Kidney capillary endothelial cell (primary cell): ENCODE data around the gene ENDOV.
A peak's percentile ranks its signal among the peaks of the same experiment; 100 is the strongest.

ENCODE experiments used
- DNase-seq: peaks from one replicate; pipeline ENCODE4 v3.0.0-alpha.2; 2018; ENCODE audit warnings: low spot score

Gene ENDOV

DNA sequence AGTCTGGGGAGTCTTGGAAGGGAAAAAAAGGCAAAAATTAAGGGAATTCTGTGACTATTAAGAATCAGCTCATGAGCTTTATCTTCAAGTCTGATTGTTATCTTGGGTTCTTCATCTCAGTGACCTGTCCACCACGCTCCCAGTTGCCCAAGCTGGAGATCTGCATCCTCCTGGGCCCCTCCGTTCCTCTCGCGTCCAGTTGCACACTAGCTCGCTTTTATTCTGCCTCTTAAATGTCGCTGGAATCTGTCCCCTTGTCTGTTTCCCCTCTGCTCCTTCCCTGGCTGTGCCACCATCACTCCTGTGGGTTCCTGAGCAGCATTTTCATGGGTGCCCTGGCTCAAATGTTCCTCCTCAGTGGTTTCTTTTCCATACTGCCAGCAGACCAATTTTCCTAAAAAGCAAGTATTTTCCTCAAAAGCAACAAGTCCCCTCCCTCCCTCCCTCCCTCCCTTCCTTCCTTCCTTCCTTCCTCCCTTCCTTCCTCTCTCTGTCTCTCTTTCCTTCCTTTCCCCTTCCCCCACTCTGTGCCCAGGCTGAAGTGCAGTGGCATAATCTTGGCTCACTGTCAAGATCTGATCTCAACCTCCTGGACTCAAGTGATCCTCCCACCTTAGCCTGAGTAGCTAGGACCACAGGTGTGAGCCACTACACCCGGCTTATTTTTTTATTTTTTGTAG lies 1.4 kb downstream of the ENDOV start:
- DNase-seq = no peak

DNA sequence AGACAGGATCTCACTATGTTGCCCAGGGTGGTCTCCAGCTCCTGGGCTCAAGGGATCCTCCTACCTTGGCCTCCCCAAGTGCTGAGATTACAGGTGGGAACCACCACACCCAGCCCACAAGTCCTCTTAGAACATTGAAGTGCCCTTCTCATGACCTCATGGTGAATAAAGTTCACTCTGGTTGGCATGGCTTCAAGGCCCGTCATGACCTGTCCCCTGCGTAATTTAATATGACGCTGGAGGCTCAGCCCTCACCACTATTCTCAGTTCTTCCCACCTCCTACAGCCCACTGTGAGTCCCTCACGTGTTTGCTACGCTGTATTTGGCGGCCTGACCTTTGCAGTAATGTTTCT lies 1.9 kb downstream of the ENDOV start:
- DNase-seq = no peak

DNA sequence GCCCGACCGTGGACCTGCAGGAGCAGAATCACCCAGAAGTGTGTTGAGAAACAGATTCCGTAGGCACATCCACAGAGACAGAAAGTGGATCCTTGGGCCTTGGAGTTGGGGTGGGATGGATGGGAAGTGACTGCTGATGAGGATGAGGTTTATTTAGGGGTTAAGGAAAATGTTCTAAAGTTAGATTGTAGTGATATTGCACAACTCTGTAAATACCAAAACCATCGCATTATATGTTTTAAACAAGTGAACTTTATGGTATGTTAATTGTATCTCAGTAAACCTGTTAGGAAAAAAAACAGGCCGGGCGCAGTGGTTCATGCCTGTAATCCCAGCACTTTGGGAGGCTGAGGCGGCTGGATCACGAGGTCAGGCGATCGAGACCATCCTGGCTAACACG lies 3.6 kb downstream of the ENDOV start:
- DNase-seq = no peak

DNA sequence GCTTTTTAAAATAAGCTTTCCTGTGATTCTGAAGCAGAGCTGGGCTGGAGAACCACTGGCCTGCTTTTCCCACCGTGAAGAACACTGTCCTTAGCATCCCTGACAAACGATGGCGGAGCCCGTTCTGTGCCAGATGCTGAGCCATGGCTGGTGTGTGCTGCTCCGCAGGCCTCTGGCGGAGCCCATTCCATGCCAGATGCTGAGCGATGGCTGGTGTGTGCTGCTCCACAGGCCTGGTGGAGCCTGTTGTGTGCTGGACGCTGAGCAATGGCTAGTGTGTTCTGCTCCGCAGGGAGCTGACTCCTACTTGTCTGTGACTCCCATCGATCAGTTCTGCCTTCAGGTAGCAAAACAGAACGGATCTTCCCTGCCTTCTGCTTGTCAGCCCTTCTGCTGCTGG lies 4.3 kb downstream of the ENDOV start:
- no peak for DNase-seq

DNA sequence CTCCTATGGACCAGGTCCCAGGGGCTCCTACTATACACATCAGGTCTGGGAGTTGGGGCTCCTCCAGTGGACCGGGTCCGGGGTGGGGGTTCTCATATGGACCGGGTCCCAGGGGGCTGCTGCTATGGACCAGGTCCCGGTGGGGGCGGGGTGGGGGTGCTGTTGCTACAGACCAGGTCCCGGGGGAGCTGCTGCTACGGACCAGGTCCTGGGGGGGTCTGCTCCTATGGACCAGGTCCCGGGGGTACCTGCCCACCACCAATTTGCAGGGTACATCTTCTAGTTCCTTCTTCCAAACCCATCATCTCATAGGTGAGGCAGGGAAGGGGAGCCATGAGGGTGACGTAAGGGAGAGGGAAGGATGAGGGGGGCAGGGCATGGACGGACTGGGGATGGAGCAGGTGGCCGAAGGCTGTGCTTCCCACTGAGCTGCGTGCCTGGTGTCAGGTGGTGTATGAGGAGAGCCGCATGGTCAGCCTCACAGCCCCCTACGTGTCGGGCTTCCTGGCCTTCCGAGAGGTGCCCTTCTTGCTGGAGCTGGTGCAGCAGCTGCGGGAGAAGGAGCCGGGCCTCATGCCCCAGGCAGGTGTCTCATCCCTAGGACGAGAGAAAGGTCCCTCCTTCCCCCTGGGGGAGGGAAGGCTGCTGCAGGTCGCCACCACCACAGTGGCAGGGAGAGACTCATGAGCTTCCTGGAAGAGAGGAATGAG lies 6.6 kb downstream of the ENDOV start:
- DNase-seq = no peak

DNA sequence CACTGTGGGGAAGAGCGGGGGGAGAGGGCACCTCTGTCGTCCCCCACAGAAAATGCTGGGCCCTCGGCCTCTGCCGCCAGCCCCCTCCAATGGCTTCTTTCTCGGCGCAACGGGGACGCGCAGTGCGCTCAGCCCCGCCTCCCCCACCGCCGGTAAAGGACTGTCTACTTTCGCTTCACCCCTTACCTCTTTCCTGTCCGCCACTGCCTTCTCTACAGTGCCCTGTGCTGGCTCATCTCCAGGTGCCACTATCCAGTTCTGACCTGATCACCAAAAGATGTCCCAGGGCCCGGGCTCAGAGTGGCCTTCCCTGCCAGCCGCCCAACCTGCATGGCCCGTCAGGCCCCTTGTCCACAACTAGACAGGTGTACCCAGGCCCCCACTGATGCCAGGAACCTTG lies 7.3 kb downstream of the ENDOV start:
- DNase-seq = no peak

DNA sequence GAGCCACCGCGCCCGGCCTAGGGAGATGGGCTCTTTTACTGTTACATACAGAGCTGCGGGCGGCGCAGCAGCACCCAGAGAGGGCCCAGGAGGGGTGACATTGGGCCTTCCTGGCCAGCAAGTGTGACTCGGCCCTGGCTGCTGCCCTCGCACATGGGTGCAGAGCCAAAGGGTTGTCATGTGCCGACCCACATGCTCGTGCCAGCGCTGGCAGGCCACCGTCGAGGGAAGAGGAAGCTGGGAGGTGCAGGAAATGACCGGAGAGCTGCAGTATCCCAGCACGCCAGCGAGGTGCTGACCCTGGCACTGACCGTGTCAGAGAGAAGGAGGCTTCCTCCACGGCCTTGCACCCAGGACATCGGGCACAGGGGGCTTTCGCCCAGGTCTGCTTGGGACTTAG lies 8.0 kb downstream of the ENDOV start:
- DNase-seq = no peak

DNA sequence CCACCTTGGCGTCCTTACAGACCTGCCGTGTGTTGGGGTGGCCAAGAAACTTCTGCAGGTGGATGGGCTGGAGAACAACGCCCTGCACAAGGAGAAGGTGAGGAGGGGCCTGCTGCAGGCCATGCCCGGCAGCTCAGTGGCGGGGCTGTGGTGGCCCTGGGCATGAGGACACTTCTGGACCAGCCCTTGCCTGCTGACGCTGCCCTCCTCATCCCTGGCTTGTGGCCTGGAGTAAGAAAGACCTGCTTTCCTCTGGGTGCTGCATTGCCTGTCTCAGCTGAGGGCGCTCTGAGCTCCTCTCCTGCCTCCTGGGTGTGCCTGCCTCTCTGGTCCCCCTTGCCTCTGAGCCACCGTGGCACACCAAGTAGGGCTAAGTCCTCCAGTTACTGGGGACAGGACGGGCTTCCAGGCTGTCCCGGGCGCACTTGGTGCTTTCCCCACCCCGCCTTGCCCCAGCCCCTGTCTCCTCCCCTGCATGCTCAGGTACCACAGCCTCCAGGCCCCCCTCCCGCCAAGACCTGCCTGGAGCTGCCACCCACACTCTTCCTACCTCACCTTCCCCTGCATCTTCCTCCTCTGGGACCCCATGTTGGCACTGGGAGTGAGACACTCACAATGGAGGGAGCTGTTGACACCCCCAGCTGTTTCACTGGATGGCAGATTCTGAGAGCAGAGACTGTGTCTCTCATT lies 8.7 kb downstream of the ENDOV start:
- DNase-seq = no peak

DNA sequence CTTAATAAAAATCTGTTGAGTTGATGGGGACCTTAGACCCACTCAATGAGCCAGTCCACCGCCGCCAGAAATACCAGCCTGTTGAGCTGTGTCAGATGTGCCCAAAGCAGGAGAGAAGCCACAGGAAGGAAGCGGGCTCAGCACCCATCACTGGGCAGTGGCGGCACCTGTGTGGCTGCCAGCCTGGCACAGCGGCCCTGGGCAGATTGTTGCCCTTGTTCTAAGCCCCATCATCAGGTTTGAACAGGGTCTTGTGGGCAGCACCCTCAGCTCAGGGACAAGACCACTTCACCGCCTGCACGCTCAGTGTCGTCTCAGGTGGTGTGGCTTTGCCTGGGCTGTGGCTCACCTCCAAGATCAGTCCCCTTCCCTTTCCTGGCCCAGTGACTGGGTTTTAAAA lies 9.3 kb downstream of the ENDOV start:
- no peak for DNase-seq

DNA sequence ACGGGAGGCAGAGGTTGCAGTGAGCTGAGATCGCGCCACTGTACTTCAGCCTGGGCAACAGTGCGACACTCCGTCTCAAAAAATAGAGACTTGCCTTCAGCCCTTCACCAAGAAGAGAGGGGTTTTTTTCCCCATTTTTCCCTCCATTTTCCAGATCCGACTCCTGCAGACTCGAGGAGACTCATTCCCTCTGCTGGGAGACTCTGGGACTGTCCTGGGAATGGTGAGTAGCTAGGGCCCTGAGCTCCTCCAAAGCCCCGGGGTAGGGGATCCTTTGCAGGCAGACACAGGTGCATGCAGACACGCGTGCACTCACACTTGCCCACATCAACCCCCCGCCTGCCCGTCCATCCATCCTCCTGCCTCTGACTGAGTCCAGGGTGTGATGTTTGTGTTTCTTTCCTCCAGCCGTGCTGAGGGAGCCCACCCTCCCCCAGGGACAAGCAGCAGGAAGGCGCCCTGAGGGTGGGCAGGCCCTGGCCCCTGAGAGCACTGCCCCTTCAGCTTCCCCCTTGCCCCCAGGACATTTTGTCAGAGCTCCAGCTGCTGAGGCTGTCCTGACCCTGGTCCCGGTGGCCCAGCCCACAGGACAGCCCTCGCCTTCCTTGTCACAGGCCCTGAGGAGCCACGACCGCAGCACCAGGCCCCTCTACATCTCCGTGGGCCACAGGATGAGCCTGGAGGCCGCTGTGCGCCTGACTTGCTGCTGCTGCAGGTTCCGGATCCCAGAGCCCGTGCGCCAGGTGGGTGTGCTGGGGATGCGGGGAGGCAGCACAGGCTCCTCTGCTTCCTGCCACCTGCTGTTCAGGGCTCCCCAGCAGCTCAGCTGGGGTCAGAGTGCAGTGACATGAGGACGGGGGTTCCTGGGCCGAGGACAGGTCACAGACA lies 10.2 kb downstream of the ENDOV start:
- DNase-seq = no peak

DNA sequence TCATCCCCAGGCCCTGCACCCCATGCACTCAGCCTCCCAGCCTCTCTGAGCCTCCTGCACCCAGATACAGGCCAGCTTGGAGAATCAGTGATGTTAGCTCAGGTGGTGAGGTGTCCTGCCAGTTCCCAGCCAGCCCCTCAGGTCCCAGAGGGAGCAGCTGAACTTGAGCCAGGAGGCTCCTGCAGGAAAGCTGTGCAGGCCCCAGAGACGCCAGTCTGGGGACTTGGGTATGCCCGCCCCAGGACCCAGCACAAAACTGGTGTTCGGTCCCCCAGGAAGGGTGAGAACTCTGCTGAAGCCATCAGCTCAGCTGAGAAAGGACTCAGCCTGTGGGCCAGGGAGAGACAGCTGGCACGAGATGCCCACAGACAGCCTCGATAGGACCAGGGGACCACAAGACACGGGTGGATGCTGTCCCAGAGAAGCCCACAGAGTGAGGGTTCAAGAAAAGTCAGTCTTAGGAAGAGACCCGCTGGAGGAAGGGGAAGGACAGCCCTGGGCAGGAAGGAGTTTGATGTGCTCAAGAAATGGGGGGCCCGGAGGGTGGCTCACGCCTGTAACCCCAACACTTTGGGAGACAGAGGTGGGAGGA lies 11.0 kb downstream of the ENDOV start:
- DNase-seq = no peak

DNA sequence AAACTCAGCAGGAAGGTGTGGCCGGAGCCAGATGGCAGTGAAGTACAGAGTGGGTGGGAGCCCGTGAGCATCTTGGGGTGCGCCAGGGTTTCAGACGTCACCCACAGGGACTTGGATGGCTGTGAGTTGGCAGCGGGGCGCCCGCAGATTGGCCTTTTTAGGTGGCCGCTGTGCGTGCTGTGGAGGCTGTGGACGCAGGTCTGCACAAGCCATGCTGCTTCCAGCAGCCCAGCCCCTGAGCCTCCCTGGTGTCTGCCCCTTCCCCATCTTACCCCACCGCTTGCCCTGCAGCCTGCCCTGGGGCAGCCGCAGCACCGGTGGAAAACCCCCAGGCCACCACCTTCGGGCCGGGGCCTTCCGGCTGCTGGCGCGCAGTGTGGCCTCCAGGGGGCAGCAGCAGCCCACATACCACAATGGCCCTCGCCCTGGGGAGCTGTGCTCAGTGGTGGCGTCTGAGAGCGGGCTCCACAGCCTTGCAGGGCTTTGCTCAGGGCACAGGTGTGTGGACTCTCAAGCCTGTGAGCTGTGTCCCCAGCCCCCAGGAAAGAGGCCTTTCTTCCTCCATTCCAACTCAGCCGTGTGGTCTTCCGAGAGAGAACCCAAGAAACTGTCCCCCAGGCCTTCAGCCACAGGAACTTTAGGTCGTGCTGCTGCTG lies 11.8 kb downstream of the ENDOV start:
- DNase-seq = peak; percentile 59

DNA sequence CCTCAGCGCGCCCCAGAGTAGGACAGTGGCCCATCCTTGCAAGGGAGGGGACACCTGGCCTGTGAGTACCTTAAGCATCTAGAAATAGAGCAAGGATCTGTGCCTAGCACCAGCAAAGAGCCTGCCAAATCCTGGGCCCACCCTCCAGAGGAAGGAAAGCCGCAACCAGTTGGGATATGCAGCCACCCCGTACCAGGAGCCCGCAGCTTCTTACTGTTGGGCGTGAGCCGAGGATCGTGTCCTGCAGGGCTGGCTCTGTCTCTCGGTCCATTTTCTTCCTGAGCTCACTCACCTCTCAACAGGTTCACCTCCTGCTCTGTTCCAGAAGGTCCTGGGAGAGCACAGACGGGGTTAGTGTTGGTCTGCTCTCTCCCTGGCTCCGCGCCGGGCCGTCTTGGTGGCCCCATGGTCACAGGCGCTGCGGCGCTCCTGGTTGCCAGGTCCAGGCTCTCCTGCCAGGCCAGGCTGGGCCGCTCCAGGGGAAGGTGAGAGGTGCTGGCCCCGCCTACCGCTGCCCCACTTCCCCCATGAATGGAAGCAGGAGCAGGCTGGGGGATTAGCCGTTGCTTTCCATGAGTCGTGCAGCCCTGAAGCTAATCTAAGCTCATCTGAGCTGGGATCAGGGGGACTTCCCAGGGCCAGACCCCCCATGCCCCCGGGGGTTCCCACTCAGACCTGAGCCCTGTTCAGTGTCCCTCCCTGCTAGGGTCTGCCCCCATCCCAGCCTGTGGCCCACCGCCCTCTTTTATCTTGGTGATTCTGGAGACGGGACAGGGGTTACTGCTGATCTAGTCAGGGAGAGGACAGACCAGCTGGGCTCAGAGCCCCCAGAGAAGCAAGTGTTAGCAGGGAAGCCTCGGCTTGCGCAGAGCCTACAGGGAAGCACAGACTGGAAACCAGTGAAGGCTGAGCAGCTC lies 12.7 kb downstream of the ENDOV start:
- no peak for DNase-seq

DNA sequence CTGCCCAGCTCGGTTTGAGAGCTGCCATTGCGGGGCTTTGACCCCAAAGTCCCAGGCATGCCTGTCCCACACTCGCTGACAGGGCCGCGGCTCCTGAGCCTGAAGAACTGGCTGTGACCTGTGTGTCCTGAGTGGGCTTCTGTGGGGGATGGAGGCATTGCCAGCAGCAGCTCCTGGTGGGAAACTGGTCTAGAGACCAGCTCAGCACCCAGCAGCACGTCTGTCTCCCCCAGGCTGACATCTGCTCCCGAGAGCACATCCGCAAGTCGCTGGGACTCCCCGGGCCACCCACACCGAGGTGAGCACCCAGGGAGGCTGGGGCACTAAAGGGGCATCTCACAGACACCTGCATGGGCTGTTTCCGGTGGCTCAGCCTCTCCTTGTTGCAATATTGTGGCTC lies 13.4 kb downstream of the ENDOV start:
- DNase-seq = no peak

DNA sequence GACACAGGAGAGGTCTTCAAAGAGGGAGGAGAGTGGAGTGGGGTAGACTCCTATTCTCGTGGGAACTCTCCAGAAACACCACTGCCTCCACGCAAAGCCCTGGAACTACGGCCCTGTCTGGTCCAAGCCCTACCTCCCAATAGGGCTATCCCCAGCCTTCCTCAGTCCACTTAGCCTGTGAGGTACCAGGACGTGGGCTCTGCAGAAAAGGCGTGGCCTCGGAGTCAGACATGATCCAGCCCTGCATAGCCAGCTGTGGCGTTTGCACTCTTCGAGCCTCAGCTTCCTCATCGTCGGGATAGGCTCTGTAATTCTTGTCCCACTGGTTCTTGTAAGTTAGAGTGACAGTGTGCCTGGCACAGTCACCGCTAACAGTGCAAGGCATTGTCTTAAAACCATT lies 13.8 kb downstream of the ENDOV start:
- DNase-seq = no peak

DNA sequence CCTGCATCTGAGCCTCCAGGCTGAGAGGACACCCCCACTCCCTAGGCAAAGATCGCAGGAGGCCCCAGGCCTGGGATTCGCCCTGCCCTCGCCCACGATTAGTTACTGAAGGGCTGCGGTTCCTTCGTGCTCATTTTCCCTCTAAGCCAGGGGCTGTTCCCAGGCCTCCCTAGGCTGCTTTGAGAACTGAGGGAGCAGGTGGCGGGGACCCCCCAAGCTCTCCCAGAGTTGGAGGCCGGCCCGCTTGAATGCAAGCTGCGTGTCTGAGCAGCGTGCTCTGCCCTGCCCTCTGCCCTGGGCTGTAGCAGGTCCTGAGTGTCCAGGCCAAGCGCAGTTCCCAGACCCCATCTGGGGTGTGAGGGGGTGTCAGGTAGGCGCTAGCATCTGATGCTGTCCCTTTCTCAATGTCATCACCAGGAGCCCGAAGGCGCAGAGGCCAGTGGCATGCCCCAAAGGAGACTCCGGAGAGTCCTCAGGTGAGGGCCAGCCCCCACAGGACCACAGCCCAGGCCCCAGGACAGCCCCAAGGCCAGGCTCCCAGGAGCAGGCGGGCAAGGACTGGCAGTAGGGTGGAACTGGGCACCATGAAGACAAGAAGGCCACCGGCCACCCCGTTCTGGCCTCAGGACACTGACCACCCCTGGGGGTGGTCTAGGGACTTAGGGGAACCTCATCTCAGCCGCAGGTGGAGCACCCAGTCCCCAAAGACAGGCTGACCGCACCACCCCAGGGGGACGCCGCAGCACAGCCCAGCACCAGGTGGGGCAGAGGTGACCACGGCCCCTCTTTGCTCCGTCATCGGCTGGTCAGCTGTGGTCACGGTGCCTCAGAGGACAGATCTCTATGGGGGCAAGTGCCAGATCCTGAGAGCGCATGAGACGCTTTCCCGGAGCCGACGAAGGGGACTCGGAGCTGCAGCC lies 14.6 kb downstream of the ENDOV start:
- no peak for DNase-seq

DNA sequence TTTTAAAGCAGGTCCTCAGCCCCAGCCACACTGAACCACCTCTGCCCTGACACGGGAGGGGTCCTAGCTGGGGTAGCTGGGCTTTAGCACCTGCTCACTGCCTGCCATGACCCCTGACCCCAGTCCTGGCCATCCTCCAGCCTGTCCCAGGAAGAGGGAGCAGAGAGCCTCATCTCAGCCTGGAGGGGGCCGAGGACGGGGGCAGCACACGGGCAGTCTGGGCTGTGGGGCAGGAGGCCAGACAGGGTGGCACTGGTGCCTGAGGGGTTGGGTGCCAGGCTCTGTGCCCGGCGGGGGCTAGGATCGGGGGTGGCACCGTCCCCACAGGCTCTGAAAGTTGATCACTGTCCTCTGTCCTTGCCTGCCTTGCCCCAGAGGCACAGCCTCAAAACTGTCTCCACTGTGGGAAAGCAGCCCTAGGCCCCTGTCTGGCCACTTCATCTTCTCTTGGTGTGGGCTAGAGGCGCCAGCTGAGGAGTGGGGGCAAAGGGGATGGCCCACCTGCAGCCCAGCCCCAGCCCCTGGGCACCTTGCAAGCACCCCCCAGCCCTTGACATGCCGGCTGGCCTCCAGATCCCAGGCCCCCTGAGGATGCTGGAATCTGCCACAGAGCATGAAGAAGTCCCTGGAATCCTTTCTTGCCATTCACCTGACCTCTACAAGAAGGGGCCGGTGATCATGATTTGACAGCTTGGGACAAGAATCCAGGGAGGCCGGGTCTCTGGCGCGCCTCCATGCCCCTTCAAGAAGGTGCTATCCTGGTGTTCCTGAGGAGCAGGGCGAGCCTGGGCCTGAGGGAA lies 15.7 kb downstream of the ENDOV start:
- no peak for DNase-seq
